SK-N-SH (cell line): ENCODE measurements around the gene NR1H2. TPM values are rescaled to one million over a fixed set of nuclear protein-coding genes. Genes with fewer than 3 reads are reported as not detected.

Experiments used
- polyA plus RNA-seq, 3 experiments: library from polyadenylated mRNA; depleted of rRNA; stranded (reverse); fragments of >200 nt; gene quantifications; 2 replicates each; pipeline ENCODE4 v1.2.3, GENCODE V29; 2012

NR1H2 gene
- polyA plus RNA-seq, 1 of the 3 experiments (the other 2 are of a cell fraction), result 108 TPM

Other genes with a start within 250 kb of the NR1H2 start
- not detected in 2 replicates for gene IZUMO2, start 213.2 kb upstream of the NR1H2 start, polyA plus RNA-seq (2012; rRNA removed)
- 0.02 TPM in 1 of 2 replicates, not detected in the other for gene MYH14, start 172.8 kb upstream of the NR1H2 start, polyA plus RNA-seq (2012; rRNA removed)
- 0.26 and 0.30 TPM in 2 replicates for gene KCNC3, start 47.1 kb upstream of the NR1H2 start, polyA plus RNA-seq (2012; rRNA removed)
- 0.43 and 0.76 TPM in 2 replicates for gene NAPSA, start 10.8 kb upstream of the NR1H2 start, polyA plus RNA-seq (2012; rRNA removed)
- 28.6 and 33.6 TPM in 2 replicates for gene POLD1, start 7.9 kb downstream of the NR1H2 start, polyA plus RNA-seq (2012; rRNA removed)
- gene SPIB, start 42.5 kb downstream of the NR1H2 start, polyA plus RNA-seq (2012; rRNA removed), result not detected in 2 replicates
- not detected in 2 replicates for gene MYBPC2, start 56.4 kb downstream of the NR1H2 start, polyA plus RNA-seq (2012; rRNA removed)
- 218 and 219 TPM in 2 replicates for gene EMC10, start 100.0 kb downstream of the NR1H2 start, polyA plus RNA-seq (2012; rRNA removed)
- gene GARIN5A, start 100.4 kb downstream of the NR1H2 start, polyA plus RNA-seq (2012; rRNA removed), result 1.1 and 1.3 TPM in 2 replicates
- gene JOSD2, start 134.7 kb downstream of the NR1H2 start, polyA plus RNA-seq (2012; rRNA removed), result 71.5 and 81.2 TPM in 2 replicates
- 0.07 and 0.32 TPM in 2 replicates for gene ASPDH, start 137.5 kb downstream of the NR1H2 start, polyA plus RNA-seq (2012; rRNA removed)
- gene LRRC4B, start 192.0 kb downstream of the NR1H2 start, polyA plus RNA-seq (2012; rRNA removed), result 5.4 and 6.9 TPM in 2 replicates